GM12878 (cell line): Measurements from ENCODE around the gene CCDC138. TPM values are rescaled to one million over a fixed set of nuclear protein-coding genes. Genes with fewer than 3 reads are reported as not detected.

Experiments used
- ATAC-seq: fragments of 200-7000 bp; cut with Tn5 transposase; 3 replicates; pipeline ENCODE4 v1.9.1; 2020; ENCODE audit warnings: mild to moderate bottlenecking, moderate library complexity
- BruUV-seq: library from RNA; stranded (reverse); fragments of 400-500 nt; replicated peaks from 2 replicates; lab custom pipeline; 2021; lab: Mats Ljungman, UMichigan
- CTCF ChIA-PET: fragments of 300-600 bp; sonication (Branson Sonifier 250); formaldehyde crosslinking; extraction: SDS; loops from one replicate; lab custom pipeline; 2021; ENCODE audit warnings: inconsistent platforms; lab: Yijun Ruan, JAX
- POLR2A ChIA-PET: fragments of 350-600 bp; formaldehyde crosslinking; extraction: SDS; loops from one replicate; lab custom pipeline; 2021; ENCODE audit warnings: inconsistent platforms; lab: Charles Lee
- RAD21 ChIA-PET: fragments of 300-600 bp; sonication (Branson Sonifier 250); formaldehyde crosslinking; loops from one replicate; lab custom pipeline; 2023; ENCODE audit warnings: antibody characterized with exemption; ENCODE audit not compliant: unreplicated experiment; lab: Charles Lee
- SMC1A ChIA-PET: fragments of 300-600 bp; sonication (Branson Sonifier 250); formaldehyde crosslinking; loops from one replicate; lab custom pipeline; 2023; ENCODE audit not compliant: unreplicated experiment, uncharacterized antibody; lab: Charles Lee
- DNase-seq: peaks from one replicate; pipeline ENCODE4 v3.0.0-alpha.2; 2011; ENCODE audit warnings: low read depth, low spot score
- FAIRE-seq: peaks from 3 replicates; lab custom pipeline; 2011; peaks lifted over from hg19 to GRCh38; lab: Jason Lieb, UNC
- H2AFZ ChIP-seq: 2 replicates; pipeline ENCODE4 v1.6.0; 2011; ENCODE audit warnings: low read depth, low read length, control low read depth; ENCODE audit not compliant: control insufficient read depth
- H3K27ac ChIP-seq: 2 replicates; pipeline ENCODE4 v1.5.1; 2011; ENCODE audit warnings: control low read depth; ENCODE audit not compliant: control insufficient read depth, insufficient read depth
- H3K27me3 ChIP-seq, 2 experiments: replicated peaks in 1 of 2; 2 replicates each; pipeline versions ENCODE4 v1.6.0 to v1.6.1; 2011; ENCODE audit warnings: low read length in 1 of 2; ENCODE audit not compliant: control insufficient read depth in 2 of 2, insufficient read depth in 2 of 2
- H3K36me3 ChIP-seq, 2 experiments: 2 replicates each; pipeline ENCODE4 v1.5.1; 2011; ENCODE audit warnings: low read length in 1 of 2; ENCODE audit not compliant: control insufficient read depth in 2 of 2, insufficient read depth in 2 of 2
- H3K4me1 ChIP-seq: 2 replicates; pipeline ENCODE4 v1.6.1; 2011; ENCODE audit warnings: mild to moderate bottlenecking, low read length, moderate library complexity, mixed read lengths; ENCODE audit not compliant: control insufficient read depth, insufficient read depth
- H3K4me2 ChIP-seq: 2 replicates; pipeline ENCODE4 v1.6.0; 2011; ENCODE audit warnings: control low read depth; ENCODE audit not compliant: control insufficient read depth, insufficient read depth
- H3K4me3 ChIP-seq: fragments of 200-600 bp; sonication (generic); 2 replicates; pipeline ENCODE4 v1.5.1; 2016
- H3K79me2 ChIP-seq: 2 replicates; pipeline ENCODE4 v1.6.0; 2011; ENCODE audit warnings: low read length; ENCODE audit not compliant: control insufficient read depth, insufficient read depth
- H3K9ac ChIP-seq: 2 replicates; pipeline ENCODE4 v1.8.0; 2011; ENCODE audit warnings: low read length, control low read depth, mixed read lengths; ENCODE audit not compliant: control insufficient read depth, insufficient read depth
- H3K9me3 ChIP-seq: replicated peaks from 3 replicates; pipeline ENCODE4 v1.5.1; 2011; ENCODE audit warnings: mild to moderate bottlenecking, low read length; ENCODE audit not compliant: control insufficient read depth, insufficient read depth
- H4K20me1 ChIP-seq: 2 replicates; pipeline ENCODE4 v1.6.0; 2011; ENCODE audit not compliant: control insufficient read depth, insufficient read depth
- BHLHE40 ChIP-seq, 2 experiments: fragments of 450-650 bp in 1 of 2; IDR thresholded peaks; 2 replicates each; pipeline ENCODE4 v1.6.1; 2011 to 2017; ENCODE audit warnings: low read depth in 2 of 2, borderline replicate concordance in 1 of 2, improper control_type of control experiment in 1 of 2, low read length in 1 of 2, mild to moderate bottlenecking in 1 of 2
- CBFB ChIP-seq: IDR thresholded peaks from 2 replicates; pipeline ENCODE4 v1.6.1; 2016; ENCODE audit warnings: antibody characterized with exemption, low read depth
- CBX3 ChIP-seq: fragments of 200-600 bp; sonication (generic); IDR thresholded peaks from 2 replicates; pipeline ENCODE4 v1.6.1; 2016; ENCODE audit warnings: low read depth, borderline replicate concordance
- CHD2 ChIP-seq: IDR thresholded peaks from 2 replicates; pipeline ENCODE4 v1.6.1; 2011; ENCODE audit warnings: low read depth, low read length, improper control_type of control experiment, borderline replicate concordance
- CHD4 ChIP-seq: fragments of 200-600 bp; sonication (generic); IDR thresholded peaks from 2 replicates; pipeline ENCODE4 v1.6.1; 2016; ENCODE audit warnings: mild to moderate bottlenecking
- DPF2 ChIP-seq: fragments of 450-650 bp; IDR thresholded peaks from 2 replicates; pipeline ENCODE4 v1.6.1; 2017; ENCODE audit warnings: mild to moderate bottlenecking
- GABPA ChIP-seq: IDR thresholded peaks from 2 replicates; pipeline ENCODE4 v1.6.1; 2014; ENCODE audit warnings: antibody characterized with exemption, low read depth, mild to moderate bottlenecking, inconsistent platforms
- MYB ChIP-seq: fragments of 150-350 bp; IDR thresholded peaks from 2 replicates; pipeline ENCODE4 v1.6.1; 2014; ENCODE audit warnings: mild to moderate bottlenecking, low read depth, low read length, borderline replicate concordance
- POLR2AphosphoS5 ChIP-seq: IDR thresholded peaks from 2 replicates; pipeline ENCODE4 v1.6.1; 2011; ENCODE audit warnings: mild to moderate bottlenecking, low read length, inconsistent platforms
- SMAD1 ChIP-seq: fragments of 450-650 bp; IDR thresholded peaks from 2 replicates; pipeline ENCODE4 v1.6.1; 2018; ENCODE audit warnings: mild to moderate bottlenecking, low read depth; ENCODE audit not compliant: partially characterized antibody
- SMAD5 ChIP-seq: IDR thresholded peaks from 2 replicates; pipeline ENCODE4 v1.6.1; 2016; ENCODE audit warnings: antibody characterized with exemption, low read depth
- STAT1 ChIP-seq: fragments of 450-650 bp; conservative IDR thresholded peaks from 2 replicates; pipeline ENCODE4 v1.6.1; 2014; ENCODE audit warnings: antibody characterized with exemption, mild to moderate bottlenecking
- TCF3 ChIP-seq: IDR thresholded peaks from 2 replicates; pipeline ENCODE4 v1.6.1; 2012; ENCODE audit warnings: low read depth, mild to moderate bottlenecking, low read length, borderline replicate concordance; ENCODE audit not compliant: insufficient read depth
- WGBS: methylation state at CpG from one replicate; pipeline ENCODE4 v1.1.6; 2016; ENCODE audit warnings: low lambda C conversion rate; ENCODE audit not compliant: insufficient replicate concordance, insufficient coverage; ENCODE audit errors: missing lambda C conversion rate; 5-methylcytosine and 5-hydroxymethylcytosine counted together
- in situ Hi-C: fragments of 300-500 bp; cut with MboI; formaldehyde crosslinking; loops from 9 replicates; pipeline ENCODE4 v1.14.3; 2018; ENCODE audit warnings: mixed read lengths
- intact Hi-C: fragments of 100-400 bp; cut with micrococcal nuclease; formaldehyde crosslinking; loops from one replicate; pipeline ENCODE4 v1.14.2; 2022; ENCODE audit not compliant: unreplicated experiment
- polyA plus RNA-seq, 11 experiments: library from polyadenylated mRNA; depleted of rRNA in 4 of 11; unstranded in 6 of 11; stranded (reverse) in 5 of 11; fragments of >200 nt; fragmentation: Nextera tagmentation in 4 of 11; fragmentation: Illumina TruSeq in 1 of 11; extraction: Ambion mirVana in 4 of 11; extraction: Trizol in 1 of 11; gene quantifications; 1 replicate in 1 of 11; 2 replicates in 10 of 11; pipeline versions ENCODE4 v1.2.1 to v1.2.3, GENCODE V29; 2011 to 2016; ENCODE audit warnings: inconsistent platforms in 2 of 11, missing spikeins in 2 of 11, low read depth in 1 of 11
- total RNA-seq, 4 experiments: library from RNA; depleted of rRNA in 3 of 4; stranded (reverse); fragments of >200 nt in 3 of 4; fragmentation: Illumina TruSeq in 1 of 4; extraction: Trizol in 1 of 4; gene quantifications; 2 replicates each; pipeline versions ENCODE4 v1.2.1 to v1.2.3, GENCODE V29; 2013 to 2021
- TF ChIP-seq, protein P1 (sequence below): IDR thresholded peaks from 2 replicates; pipeline ENCODE4 v1.6.1; 2012; ENCODE audit warnings: low read depth, low read length, improper control_type of control experiment
- TF ChIP-seq, protein P2 (sequence below): IDR thresholded peaks from 2 replicates; pipeline ENCODE4 v1.6.1; 2011; ENCODE audit warnings: borderline replicate concordance, low read depth, mild to moderate bottlenecking, moderate library complexity, mixed read lengths, low read length; ENCODE audit not compliant: insufficient read depth; ENCODE audit errors: extremely low read length
- TF ChIP-seq, protein P3 (sequence below): IDR thresholded peaks from 2 replicates; pipeline ENCODE4 v1.6.1; 2011; ENCODE audit warnings: mild to moderate bottlenecking, low read depth, low read length, moderate library complexity; ENCODE audit not compliant: insufficient replicate concordance
- TF ChIP-seq, protein P4 (sequence below): IDR thresholded peaks from 2 replicates; pipeline ENCODE4 v1.6.1; 2012; ENCODE audit warnings: low read depth, low read length, improper control_type of control experiment
- TF ChIP-seq, protein P5 (sequence below): fragments of 450-650 bp; IDR thresholded peaks from 2 replicates; pipeline ENCODE4 v1.6.1; 2017; ENCODE audit warnings: mild to moderate bottlenecking, low read depth, inconsistent platforms; ENCODE audit not compliant: poor library complexity, severe bottlenecking

Gene CCDC138
- total and polyA plus RNA-seq, 10 of the 15 experiments (the other 5 are each of a cell fraction or from before 2014, with no cell fraction given): 7.9 to 19.4 (median 13.0) TPM

DNA sequence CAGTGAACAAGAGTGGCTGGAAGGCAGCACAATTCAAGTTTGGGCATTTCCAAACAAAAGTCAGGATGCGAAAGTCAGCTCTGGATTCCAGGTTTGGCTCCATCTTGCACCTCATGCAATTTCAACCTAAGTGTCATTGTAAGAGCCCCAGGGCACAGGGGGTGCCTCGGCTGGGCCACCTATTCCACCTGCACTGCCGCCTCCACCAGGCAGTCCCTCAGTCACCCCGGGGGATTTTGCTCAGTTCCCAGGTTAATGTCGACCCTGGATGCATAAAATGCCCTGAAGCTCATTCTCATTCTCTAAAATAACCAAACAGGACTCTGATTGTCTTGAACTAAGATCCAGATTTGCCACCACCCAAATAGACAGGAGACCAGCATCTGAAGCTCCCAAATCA lies 124.8 kb downstream of the CCDC138 start:
- no peaks in the 10 kb centered on the region for H4K20me1 ChIP-seq
- no TSS peak for BruUV-seq
- POLR2A ChIA-PET: no interaction called here
- WGBS: 20% methylated on average over 5 of the region's 5 CpGs
- H3K4me2 ChIP-seq: no peak overlapping the region
- no peak for DNase-seq
- no peaks in the 10 kb centered on the region; a peak in 2 of 4 replicates for H3K27me3 ChIP-seq
- no peak overlapping the region for H3K9ac ChIP-seq
- CTCF ChIA-PET: no interaction called here
- H2AFZ ChIP-seq: no peak overlapping the region
- FAIRE-seq: no peak
- SMC1A ChIA-PET: no interaction called here
- intact Hi-C loops: no loop called here
- H3K4me1 ChIP-seq: no peaks in the 10 kb centered on the region
- no peaks in the 10 kb centered on the region for H3K9me3 ChIP-seq
- in situ Hi-C loops: no loop called here
- no peaks in the 10 kb centered on the region for H3K36me3 ChIP-seq
- no peak for ATAC-seq
- H3K27ac ChIP-seq: no peak overlapping the region
- RAD21 ChIA-PET: no interaction called here
- no peaks in the 10 kb centered on the region for H3K79me2 ChIP-seq
- H3K4me3 ChIP-seq: no peak overlapping the region
- TF ChIP-seq, protein P1, sequence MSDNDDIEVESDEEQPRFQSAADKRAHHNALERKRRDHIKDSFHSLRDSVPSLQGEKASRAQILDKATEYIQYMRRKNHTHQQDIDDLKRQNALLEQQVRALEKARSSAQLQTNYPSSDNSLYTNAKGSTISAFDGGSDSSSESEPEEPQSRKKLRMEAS: no peak
- TF ChIP-seq GABPA (no peak), CHD4 (no peak), SMAD5 (no peak), MYB (no peak), CBX3 (no peak), CBFB (no peak), DPF2 (no peak), STAT1 (no peak), CHD2 (no peak), BHLHE40 (IDR thresholded peaks at IDR 0.05; ENCODE audit: borderline replicate concordance in 1 of 2, low read depth in 2 of 2, low read length in 1 of 2) (no peak), TCF3 (no peak), SMAD1 (no peak), POLR2AphosphoS5 (no peak)
- TF ChIP-seq, protein P2, sequence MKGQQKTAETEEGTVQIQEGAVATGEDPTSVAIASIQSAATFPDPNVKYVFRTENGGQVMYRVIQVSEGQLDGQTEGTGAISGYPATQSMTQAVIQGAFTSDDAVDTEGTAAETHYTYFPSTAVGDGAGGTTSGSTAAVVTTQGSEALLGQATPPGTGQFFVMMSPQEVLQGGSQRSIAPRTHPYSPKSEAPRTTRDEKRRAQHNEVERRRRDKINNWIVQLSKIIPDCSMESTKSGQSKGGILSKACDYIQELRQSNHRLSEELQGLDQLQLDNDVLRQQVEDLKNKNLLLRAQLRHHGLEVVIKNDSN: no peak
- TF ChIP-seq, protein P3, sequence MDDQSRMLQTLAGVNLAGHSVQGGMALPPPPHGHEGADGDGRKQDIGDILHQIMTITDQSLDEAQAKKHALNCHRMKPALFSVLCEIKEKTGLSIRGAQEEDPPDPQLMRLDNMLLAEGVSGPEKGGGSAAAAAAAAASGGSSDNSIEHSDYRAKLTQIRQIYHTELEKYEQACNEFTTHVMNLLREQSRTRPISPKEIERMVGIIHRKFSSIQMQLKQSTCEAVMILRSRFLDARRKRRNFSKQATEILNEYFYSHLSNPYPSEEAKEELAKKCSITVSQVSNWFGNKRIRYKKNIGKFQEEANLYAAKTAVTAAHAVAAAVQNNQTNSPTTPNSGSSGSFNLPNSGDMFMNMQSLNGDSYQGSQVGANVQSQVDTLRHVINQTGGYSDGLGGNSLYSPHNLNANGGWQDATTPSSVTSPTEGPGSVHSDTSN: no peak
- TF ChIP-seq, protein P4, sequence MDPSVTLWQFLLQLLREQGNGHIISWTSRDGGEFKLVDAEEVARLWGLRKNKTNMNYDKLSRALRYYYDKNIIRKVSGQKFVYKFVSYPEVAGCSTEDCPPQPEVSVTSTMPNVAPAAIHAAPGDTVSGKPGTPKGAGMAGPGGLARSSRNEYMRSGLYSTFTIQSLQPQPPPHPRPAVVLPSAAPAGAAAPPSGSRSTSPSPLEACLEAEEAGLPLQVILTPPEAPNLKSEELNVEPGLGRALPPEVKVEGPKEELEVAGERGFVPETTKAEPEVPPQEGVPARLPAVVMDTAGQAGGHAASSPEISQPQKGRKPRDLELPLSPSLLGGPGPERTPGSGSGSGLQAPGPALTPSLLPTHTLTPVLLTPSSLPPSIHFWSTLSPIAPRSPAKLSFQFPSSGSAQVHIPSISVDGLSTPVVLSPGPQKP: no peak
- TF ChIP-seq, protein P5, sequence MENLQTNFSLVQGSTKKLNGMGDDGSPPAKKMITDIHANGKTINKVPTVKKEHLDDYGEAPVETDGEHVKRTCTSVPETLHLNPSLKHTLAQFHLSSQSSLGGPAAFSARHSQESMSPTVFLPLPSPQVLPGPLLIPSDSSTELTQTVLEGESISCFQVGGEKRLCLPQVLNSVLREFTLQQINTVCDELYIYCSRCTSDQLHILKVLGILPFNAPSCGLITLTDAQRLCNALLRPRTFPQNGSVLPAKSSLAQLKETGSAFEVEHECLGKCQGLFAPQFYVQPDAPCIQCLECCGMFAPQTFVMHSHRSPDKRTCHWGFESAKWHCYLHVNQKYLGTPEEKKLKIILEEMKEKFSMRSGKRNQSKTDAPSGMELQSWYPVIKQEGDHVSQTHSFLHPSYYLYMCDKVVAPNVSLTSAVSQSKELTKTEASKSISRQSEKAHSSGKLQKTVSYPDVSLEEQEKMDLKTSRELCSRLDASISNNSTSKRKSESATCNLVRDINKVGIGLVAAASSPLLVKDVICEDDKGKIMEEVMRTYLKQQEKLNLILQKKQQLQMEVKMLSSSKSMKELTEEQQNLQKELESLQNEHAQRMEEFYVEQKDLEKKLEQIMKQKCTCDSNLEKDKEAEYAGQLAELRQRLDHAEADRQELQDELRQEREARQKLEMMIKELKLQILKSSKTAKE: no peak
